ENCODE results near the gene PLEKHF1. TPM values are rescaled to one million over a fixed set of nuclear protein-coding genes. Genes with fewer than 3 reads are reported as not detected.

Gene PLEKHF1
- total and polyA plus RNA-seq, 2 experiments from 2014 or later: 10.1 to 25.1 TPM

DNA sequence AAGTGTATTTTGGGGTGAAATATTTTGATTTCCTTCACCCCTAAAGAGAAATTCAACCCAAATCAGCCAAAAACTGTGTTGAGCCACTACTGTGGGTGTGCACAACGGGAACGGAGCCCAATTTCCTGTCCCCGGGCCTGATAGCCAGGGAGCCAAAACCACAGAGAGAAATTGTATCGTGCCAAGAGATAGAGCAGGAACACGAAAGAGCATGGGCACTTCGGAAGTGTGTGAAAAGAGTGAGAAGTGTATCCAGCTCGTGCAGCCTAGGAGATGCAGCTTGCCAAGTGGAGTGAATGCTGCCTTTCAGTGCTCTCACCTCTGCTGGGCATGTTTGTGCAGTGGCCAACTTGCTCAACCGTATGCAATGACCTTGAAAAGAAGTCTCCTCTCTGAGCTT is 19.4 kb upstream of the PLEKHF1 start:
- Histone ChIP-seq H3K9me2 (ENCODE audit: insufficient read depth) (no peaks in the 10 kb centered on the region), H3K79me2 (replicated peaks; ENCODE audit: insufficient read depth) (no peaks in the 10 kb centered on the region), H3K4me3 (peak overlapping the region; percentile 36), H3K27me3 (ENCODE audit: insufficient read depth) (no peaks in the 10 kb centered on the region), H3F3A (replicated peaks; ENCODE audit: low read depth) (no peaks in the 10 kb centered on the region), H3K4me2 (peak overlapping the region; percentile 63), H4K20me1 (replicated peaks; ENCODE audit: insufficient read depth) (no peaks in the 10 kb centered on the region), H3K4me1 (ENCODE audit: insufficient read depth) (peaks cover 17% of the 10 kb centered on the region), H2AFZ (peak overlapping the region; percentile 83), H3K36me3 (ENCODE audit: insufficient read depth) (no peaks in the 10 kb centered on the region), H3K27ac (ENCODE audit: low read depth) (no peak overlapping the region)
- Mint-ChIP-seq H3K4me1 (peaks cover 19% of the 10 kb centered on the region), H3K9me3 (no peaks in the 10 kb centered on the region; the same call in 2 of the 3 replicates), H3K27ac (no peak overlapping the region), H3K27me3 (ENCODE audit: insufficient read depth, low read depth, poor library complexity) (no peaks in the 10 kb centered on the region), H3K4me3 (no peak overlapping the region), H3K36me3 (ENCODE audit: low read depth) (no peaks in the 10 kb centered on the region)
- no peak for DNase-seq (ENCODE audit: low spot score)
- no peak for TF ChIP-seq STAT1 (IDR thresholded peaks at IDR 0.05; ENCODE audit: unreplicated experiment)
- no peak for TF ChIP-seq ZNF331 (CRISPR knock-in tag; IDR thresholded peaks at IDR 0.05; ENCODE audit: low read depth)
- TF ChIP-seq, protein P1, sequence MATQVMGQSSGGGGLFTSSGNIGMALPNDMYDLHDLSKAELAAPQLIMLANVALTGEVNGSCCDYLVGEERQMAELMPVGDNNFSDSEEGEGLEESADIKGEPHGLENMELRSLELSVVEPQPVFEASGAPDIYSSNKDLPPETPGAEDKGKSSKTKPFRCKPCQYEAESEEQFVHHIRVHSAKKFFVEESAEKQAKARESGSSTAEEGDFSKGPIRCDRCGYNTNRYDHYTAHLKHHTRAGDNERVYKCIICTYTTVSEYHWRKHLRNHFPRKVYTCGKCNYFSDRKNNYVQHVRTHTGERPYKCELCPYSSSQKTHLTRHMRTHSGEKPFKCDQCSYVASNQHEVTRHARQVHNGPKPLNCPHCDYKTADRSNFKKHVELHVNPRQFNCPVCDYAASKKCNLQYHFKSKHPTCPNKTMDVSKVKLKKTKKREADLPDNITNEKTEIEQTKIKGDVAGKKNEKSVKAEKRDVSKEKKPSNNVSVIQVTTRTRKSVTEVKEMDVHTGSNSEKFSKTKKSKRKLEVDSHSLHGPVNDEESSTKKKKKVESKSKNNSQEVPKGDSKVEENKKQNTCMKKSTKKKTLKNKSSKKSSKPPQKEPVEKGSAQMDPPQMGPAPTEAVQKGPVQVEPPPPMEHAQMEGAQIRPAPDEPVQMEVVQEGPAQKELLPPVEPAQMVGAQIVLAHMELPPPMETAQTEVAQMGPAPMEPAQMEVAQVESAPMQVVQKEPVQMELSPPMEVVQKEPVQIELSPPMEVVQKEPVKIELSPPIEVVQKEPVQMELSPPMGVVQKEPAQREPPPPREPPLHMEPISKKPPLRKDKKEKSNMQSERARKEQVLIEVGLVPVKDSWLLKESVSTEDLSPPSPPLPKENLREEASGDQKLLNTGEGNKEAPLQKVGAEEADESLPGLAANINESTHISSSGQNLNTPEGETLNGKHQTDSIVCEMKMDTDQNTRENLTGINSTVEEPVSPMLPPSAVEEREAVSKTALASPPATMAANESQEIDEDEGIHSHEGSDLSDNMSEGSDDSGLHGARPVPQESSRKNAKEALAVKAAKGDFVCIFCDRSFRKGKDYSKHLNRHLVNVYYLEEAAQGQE (IDR thresholded peaks at IDR 0.05; ENCODE audit: unreplicated experiment): no peak
- no peak for TF ChIP-seq EZH2phosphoT487 (IDR thresholded peaks at IDR 0.05; ENCODE audit: unreplicated experiment)
- TF ChIP-seq, protein P2, sequence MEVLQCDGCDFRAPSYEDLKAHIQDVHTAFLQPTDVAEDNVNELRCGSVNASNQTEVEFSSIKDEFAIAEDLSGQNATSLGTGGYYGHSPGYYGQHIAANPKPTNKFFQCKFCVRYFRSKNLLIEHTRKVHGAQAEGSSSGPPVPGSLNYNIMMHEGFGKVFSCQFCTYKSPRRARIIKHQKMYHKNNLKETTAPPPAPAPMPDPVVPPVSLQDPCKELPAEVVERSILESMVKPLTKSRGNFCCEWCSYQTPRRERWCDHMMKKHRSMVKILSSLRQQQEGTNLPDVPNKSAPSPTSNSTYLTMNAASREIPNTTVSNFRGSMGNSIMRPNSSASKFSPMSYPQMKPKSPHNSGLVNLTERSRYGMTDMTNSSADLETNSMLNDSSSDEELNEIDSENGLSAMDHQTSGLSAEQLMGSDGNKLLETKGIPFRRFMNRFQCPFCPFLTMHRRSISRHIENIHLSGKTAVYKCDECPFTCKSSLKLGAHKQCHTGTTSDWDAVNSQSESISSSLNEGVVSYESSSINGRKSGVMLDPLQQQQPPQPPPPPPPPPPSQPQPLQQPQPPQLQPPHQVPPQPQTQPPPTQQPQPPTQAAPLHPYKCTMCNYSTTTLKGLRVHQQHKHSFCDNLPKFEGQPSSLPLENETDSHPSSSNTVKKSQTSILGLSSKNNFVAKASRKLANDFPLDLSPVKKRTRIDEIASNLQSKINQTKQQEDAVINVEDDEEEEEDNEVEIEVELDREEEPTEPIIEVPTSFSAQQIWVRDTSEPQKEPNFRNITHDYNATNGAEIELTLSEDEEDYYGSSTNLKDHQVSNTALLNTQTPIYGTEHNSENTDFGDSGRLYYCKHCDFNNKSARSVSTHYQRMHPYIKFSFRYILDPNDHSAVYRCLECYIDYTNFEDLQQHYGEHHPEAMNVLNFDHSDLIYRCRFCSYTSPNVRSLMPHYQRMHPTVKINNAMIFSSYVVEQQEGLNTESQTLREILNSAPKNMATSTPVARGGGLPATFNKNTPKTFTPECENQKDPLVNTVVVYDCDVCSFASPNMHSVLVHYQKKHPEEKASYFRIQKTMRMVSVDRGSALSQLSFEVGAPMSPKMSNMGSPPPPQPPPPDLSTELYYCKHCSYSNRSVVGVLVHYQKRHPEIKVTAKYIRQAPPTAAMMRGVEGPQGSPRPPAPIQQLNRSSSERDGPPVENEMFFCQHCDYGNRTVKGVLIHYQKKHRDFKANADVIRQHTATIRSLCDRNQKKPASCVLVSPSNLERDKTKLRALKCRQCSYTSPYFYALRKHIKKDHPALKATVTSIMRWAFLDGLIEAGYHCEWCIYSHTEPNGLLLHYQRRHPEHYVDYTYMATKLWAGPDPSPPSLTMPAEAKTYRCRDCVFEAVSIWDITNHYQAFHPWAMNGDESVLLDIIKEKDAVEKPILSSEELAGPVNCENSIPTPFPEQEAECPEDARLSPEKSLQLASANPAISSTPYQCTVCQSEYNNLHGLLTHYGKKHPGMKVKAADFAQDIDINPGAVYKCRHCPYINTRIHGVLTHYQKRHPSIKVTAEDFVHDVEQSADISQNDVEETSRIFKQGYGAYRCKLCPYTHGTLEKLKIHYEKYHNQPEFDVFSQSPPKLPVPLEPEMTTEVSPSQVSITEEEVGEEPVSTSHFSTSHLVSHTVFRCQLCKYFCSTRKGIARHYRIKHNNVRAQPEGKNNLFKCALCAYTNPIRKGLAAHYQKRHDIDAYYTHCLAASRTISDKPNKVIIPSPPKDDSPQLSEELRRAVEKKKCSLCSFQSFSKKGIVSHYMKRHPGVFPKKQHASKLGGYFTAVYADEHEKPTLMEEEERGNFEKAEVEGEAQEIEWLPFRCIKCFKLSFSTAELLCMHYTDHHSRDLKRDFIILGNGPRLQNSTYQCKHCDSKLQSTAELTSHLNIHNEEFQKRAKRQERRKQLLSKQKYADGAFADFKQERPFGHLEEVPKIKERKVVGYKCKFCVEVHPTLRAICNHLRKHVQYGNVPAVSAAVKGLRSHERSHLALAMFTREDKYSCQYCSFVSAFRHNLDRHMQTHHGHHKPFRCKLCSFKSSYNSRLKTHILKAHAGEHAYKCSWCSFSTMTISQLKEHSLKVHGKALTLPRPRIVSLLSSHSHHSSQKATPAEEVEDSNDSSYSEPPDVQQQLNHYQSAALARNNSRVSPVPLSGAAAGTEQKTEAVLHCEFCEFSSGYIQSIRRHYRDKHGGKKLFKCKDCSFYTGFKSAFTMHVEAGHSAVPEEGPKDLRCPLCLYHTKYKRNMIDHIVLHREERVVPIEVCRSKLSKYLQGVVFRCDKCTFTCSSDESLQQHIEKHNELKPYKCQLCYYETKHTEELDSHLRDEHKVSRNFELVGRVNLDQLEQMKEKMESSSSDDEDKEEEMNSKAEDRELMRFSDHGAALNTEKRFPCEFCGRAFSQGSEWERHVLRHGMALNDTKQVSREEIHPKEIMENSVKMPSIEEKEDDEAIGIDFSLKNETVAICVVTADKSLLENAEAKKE (CRISPR knock-in tag; IDR thresholded peaks at IDR 0.05): no peak
- ATAC-seq: peak; percentile 58

Measured in GM23338 (cell line).